HG03575 (cell line): ENCODE data around the gene FAM210B.
A peak's percentile ranks its signal among the peaks of the same experiment; 100 is the strongest.
"Not testable (repeated sequence)": the region's sequence is repeated elsewhere in the genome, so short reads cannot be mapped to it uniquely, and the experiment has no call there.

ENCODE experiments used
- ATAC-seq: cut with Tn5 transposase; IDR thresholded peaks from one replicate; pipeline ENCODE4 v1.9.1; 2021; ENCODE audit not compliant: unreplicated experiment, insufficient number of reproducible peaks, low FRiP score; ENCODE audit errors: extremely low read depth

FAM210B gene

DNA sequence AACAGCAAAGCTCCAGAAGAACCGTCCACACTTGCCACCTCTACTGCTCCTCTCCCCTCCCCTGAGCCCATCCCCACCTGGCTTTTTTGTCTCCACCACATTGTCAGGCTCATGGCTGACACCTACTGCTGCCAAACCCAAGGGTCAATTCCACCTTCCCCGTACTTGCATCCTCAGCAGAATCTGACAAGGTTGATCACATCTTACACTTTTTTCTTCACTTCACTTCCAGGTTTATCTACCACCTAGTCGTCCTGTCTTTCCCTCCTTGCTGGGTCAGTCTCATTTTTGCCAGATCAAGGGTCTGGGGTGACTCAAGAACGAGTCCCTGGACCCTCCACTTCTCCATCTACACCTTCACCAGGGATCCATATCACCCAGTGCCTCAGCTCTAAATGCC is 30.1 kb downstream of the FAM210B start:
- no peak for ATAC-seq

DNA sequence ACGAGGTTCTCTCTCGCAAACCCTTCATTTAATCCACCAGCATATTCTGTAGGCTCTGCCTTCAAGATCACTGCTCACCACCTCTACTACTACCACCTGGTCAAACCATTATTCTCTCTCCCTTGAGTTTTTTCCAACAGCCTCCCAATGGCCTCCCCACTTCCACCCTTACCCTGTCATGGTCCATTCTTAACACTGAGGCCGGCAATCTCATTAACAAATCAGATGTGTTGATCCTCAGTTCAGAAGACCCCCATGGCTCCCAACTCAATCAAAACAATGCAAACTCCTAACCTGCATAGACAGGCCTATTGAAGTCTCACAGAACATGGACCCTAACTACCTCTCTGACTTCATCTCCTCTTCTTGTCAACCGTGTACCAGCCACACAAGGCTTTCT is 31.0 kb downstream of the FAM210B start:
- ATAC-seq, result no peak

DNA sequence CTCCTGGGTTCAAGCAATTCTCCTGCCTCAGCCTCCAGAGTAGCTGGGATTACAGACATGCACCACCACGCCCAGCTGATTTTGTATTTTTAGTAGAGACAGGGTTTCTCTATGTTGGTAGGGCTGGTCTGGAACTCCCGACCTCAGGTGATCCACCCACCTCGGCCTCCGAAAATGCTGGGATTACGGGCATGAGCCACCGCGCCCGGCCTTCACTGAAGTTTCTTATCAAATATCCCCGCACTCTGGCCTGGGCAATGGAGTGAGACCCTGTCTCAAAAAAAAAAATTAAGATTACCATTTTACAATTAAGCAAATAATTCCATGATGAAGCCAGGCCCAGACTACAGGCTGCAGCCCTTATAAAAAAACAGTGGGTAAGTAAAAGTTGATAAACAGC is 31.6 kb downstream of the FAM210B start:
- not testable (repeated sequence) for ATAC-seq

DNA sequence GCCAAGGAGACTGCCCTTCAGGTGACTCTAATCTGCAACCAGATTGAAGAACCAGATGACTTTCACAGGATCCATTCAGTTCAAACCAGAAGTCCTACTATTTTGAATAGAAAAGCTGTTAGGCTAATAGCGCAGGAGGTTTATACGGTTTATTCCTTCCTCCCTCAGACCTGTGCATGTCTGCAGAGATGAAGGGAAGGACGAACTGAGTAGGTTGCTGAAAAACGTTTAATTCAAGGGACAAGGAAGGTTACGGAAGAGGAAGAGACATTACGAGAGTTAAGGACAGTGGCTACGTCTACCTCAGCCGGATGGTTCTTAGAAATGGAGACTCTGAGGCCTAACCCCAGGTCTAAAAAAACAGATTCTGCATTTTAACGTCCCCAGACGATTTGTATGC is 32.3 kb downstream of the FAM210B start:
- no peak for ATAC-seq

DNA sequence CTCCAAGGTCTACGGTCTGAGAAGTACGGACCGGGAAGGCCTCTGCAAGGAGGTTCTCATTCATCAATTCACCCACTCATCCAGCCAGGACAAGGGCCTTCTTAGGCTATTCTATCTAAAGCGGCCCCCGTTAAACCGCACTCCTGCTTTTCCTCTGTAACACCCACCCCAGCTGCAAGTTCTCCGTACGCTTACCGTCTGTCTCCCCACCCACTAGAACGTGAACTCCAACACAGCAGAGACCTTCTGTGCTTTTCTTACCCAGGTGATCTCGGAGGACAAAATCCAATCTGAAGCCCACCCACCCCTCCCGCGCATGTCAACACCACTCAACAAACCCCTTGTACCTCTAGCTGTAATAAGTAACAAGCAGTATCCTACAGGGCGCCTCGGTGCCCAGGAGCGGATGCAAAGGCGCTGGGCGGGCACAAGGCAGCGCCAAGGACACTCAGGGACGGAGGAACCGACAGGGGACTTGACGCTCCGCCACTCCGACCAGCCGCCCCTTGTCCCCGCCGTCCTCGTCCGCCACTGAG is 32.9 kb downstream of the FAM210B start:
- ATAC-seq, result no peak

DNA sequence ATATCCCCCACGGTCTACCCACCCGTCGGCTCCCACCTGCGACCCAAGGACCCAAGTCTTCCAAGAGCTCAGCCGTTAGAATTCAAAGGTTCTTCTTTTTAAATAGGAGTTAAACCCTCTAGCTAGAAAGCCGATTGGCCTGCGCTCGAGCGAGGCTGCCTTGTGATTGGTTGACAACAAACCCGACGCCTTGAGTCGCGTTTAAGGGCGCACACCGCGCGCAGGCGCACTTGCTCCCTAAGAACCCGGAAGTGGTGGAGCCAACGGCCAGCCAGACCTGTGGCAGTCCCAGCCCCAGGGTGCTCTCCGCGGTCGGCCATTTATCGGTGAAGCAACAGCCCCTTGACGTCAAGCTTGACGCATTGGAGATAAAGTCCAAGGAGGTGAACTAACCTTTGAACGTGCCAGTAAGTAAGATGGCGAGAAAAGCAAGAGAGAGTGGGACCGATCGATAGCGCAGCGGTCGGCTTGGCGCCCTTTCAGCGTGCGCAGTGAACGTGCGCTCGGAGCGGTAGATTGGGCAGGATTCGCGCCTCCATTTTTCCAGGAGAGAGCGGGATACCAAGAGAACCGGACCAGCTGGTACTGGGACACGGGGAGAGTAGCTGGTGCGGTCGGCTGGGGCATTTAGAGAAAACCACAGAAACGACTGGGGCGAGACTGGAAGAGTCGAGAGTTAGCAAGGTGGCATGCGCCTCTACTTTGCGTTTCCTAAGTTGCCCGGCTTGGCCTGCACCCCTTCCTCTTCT is 33.5 kb downstream of the FAM210B start, which contains the start of the genes AURKA and CSTF1:
Gene AURKA (minus strand): TSS at position 84 of the 749 bp plus-strand sequence. CDS start 4,018 bp downstream, outside the sequence.
Gene CSTF1 (plus strand): TSS at position 514 of the 749 bp plus-strand sequence. CDS start 2,908 bp downstream, outside the sequence.
- ATAC-seq, result peak; percentile 87

DNA sequence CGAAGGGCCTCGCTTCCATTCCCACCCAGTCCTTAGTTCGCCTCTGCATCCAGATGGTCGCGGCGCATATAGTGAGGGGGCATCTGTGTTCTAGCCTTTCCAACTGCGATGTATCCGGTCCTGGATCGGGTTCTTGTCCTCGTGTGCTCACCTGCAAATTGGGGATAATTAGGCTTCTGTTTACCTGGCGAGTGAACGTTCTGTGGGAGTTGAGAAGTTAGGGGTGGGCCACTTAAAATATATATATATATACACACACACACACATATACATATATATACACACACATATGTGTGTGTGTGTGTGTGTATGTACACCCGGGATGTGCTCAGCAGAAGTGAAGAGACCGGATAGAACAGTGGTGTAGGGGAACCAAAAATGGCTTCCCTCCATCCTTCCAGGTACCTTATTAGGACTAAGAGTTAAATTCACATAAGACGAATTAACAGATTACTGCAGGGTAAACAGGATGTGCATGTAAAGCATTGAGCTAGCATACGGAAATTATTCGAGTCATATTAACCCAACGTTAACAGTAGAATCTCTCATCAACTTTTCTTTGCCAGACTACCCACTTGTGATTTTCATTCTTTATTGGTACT is 34.2 kb downstream of the FAM210B start:
- no peak for ATAC-seq

DNA sequence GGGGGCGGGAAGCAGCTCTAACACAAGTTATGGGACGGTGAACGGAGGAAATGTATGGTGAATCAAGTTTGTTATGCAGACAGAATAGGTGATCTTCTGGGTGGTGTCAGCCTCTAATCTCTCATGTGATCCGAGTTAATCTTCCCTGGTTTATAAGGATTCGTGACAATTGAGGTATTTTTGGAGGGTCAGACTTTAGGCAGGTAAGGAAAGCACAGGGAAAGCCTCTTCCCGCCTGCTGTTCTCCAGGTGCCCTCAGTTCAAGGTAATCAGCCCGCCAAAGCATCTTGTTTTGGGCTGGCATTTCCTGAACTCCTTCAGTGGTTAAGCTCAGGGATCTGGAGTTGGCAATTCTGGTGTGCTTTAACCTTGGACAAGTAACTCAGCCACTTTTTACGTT is 34.9 kb downstream of the FAM210B start:
- ATAC-seq, result no peak

DNA sequence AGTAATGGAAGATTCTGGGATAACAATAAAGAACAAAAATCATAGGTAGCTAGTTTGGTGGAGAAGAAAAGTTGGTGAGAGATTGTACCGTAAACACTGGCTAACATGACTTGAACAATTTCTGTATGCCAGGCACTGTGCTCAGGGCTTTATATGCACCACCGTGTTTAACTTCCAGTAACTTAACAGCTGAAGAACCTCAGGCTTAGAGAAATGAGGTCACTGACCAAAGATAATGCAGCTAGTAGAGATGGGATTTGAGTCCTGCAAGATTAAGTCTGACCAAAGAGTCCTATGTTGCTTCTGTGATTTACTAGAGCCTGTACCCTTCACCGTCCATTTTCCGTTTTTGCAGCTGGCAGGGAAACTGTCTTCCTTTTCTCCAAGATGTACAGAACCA is 36.4 kb downstream of the FAM210B start:
- ATAC-seq, result no peak

DNA sequence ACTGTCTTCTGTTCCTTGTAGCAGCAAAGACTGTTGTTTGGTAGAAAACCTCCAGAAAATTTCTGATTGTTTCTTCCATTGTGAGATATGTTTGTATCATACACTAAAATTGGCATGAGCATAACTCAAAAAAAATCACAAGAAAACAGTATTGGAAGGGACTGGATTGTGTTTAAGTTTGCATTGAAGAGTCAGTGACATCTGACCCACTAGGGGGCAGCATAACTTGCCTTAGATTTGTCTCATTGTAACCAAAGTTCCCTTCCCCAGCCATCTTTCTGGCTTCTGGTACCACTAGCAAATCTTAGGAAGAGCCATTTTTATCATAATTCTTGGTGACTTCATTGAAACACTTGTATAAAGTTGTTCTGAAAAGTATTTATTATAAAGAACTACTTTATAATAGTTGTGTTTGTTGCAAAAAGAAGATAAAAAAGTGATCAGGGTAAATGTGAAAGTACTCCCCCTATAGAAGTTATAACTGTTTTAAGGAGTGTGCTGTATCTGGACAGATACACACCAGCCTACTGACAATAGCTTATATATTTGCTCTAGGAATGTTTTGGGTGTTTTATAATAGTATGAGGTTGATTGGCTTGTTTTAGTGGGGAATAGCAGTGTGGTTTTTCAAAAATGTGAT is 41.3 kb downstream of the FAM210B start:
- no peak for ATAC-seq

DNA sequence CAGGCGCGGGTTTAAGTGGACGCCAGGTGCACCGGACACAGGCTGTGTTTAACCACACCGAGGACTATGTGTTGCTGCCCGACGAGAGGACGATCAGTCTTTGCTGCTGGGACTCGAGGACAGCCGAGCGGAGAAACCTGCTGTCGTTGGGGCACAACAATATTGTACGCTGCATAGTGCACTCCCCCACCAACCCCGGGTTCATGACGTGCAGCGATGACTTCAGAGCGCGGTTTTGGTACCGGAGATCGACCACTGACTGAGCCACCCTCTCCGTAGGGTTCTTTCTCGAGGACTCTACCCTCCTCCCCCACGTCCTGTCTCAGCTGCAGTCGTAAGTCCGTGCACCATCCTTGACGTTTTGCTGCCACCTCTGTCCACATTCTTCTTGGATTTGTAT is 44.7 kb downstream of the FAM210B start:
- no peak for ATAC-seq

DNA sequence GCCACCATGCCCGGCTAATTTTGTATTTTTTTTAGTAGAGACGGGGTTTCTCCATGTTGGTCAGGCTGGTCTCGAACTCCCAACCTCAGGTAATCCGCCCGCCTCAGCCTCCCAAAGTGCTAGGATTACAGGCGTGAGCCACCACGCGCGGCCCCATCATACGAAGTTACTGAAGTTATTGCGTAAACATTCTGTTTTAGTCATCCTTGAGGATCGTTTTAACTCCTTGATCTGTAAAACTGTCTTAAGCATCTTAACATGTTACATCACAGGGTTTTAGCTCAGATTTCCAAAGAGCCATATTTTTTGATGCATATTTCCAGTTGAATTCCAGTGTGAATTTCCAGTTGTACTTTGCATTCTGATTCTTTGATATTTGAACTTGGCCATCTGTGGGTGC is 46.6 kb downstream of the FAM210B start:
- ATAC-seq, result not testable (repeated sequence)

DNA sequence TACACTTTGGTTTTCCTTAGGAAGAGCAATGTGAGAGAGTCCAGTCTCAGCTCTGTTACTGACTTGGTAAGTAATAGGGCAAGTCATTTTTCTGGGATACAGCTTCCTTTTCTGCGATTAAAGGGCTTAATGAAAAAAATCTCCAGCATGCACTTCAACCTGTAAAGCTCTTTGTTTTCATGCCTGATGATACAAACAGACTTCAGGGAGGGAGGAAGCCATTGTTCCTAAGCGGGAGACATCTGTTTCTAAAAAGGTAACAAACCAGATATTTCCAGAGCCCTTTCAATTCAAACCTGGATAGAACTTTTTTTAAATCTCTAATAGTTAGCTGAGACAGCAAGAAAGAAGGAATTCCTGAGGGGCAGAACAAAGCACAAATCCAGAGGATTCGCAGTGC is 48.1 kb downstream of the FAM210B start:
- ATAC-seq, result no peak

DNA sequence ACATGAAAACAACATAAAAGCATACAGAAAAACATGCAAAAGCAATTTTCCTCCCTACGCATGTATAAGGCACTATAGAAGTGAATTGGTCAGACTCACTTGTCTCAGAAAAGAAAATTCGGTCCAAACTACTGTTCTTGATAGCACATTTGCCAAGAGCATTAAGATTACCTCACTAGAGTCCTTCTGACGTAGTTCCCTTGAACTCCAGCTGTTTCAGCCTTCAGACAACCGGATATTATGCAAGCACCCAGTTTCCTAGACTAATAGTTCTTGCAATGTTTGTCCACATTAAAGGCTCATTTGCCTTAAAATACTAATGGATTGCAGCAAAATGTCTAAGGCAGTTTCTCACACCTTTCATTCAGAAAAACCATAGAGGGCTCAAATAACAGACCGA is 50.7 kb downstream of the FAM210B start:
- ATAC-seq, result no peak

DNA sequence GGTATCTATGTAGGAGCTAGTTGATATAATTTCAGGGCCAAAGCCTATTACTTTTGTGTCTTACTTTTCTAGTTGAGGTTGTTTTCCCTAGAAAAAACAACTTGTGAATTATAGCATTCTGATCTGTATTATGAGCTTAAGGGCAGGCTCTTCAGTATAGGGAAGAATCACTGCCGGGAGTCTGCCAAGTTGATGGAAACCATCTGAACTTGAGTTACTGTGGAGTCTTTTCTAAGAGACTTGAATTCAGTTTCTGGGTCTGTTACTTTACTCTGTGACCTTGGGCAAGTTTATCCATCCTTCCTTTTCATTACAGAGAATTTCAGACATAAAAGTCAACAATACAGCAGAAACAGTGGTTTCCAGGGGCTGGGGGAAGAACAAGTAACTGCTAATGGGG is 51.2 kb downstream of the FAM210B start:
- no peak for ATAC-seq

DNA sequence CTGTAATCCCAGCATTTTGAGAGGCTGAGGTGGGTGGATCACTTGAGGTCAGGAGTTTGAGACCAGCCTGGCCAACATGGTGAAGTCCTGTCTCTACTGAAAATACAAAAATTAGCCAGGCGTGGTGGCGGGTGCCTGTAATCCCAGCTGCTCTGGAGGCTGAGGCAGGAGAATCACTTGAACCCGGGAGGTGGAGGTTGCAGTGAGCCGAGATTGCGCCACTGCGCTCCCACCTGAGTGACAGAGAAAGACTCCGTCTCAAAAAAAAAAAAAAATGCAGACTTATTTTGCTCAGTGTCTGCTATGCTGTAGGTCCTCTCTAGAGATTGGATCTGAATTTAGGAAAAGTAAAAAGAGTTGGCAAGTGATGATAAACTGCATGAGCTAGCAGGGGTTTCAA is 52.5 kb downstream of the FAM210B start:
- ATAC-seq, result not testable (repeated sequence)

DNA sequence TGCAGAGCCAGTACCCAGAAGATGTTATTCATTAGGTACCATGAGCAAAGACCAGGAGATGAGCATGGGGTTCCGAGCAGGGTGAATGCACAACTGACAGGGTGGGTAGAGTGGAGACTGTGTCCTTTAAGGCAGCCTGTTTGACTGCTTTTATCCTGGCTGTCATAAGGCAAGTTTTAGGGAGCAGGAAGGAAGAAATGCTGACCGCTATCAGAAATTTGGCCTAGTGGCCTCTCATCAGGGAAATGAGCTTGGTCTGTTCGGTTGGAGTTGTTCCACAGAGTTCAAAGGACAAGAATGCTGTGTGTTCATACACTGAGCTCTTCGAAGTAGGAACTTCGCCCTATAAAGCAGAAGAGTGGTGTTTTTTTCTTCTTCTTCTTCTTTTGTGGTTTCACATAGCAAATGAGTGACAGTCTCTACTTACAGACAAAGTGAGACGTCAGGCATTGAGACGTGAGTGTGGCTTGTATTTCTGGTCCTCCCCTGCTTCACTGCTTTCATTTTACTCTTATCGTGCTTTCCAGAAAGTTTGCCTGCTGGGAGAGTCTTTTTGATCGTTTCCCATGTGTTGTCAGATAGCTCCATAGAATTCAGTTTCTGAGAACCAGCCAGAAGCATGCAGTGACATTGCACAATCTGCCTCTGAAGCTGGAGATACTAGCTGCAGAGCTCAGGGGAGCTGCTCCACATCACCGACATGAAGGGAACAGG is 53.1 kb downstream of the FAM210B start, which contains the start of gene CASS4:
Gene CASS4 (plus strand): TSS at position 502 of the 714 bp plus-strand sequence. CDS start 199 bp downstream, at position 701.
- no peak for ATAC-seq

DNA sequence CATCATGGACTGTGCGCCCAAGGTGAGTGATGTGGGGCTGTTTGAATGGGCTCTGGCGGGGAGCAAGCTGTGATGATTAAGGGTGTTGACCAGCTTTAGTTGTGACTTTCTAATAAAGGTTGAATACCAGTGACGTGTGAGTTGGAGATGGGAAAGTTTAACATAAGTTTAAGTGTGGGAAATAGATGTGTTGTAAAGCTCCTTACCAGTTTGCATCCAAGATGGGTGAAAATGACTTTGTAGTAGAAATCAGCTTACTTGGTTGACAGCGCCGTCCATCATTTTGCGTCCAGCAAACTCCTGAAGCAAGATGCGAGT is 53.7 kb downstream of the FAM210B start:
- ATAC-seq, result no peak

DNA sequence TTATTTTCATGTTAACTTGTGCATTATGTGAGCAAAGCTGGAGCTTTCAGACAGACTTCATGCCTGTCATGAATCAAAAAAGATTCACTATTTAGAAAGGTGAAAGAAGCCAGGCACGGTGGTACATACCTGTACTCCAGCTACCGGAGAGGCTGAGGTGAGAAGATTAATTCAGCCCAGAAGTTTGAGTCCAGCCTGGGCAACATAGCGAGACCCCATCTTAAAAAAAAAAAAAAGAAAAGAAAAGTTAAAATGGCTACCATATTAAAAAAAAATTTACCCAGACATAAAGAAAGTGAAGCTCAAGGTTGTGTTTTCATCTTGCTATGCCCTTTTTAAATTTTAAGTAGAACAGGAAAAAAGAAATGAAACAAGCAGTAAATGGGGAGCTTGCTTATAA is 54.2 kb downstream of the FAM210B start:
- ATAC-seq, result no peak
